NCI-H2171 (cell line): Measurements from ENCODE around the gene MRLN.
"Not testable (repeated sequence)": the region's sequence is repeated elsewhere in the genome, so short reads cannot be mapped to it uniquely, and the experiment has no call there.

Source experiments
- DNase-seq: peaks from one replicate; lab custom pipeline; 2025; lab: John Stamatoyannopoulos, UW

MRLN gene

GRCh38 chr10:59745163-59745650 is 8.0 kb downstream of the MRLN start:
- no peak for DNase-seq

- not testable (repeated sequence) for DNase-seq
These were observed 8.5 kb downstream of the MRLN start for GRCh38 chr10:59744762-59745161.

- not testable (repeated sequence) for DNase-seq
These were observed 9.1 kb downstream of the MRLN start for GRCh38 chr10:59744156-59744555.

GRCh38 chr10:59741583-59741982 is 11.7 kb downstream of the MRLN start:
- DNase-seq: no peak

- DNase-seq: no peak
These were observed 12.2 kb downstream of the MRLN start for GRCh38 chr10:59741048-59741447.

GRCh38 chr10:59736749-59737148 is 16.5 kb downstream of the MRLN start:
- no peak for DNase-seq

GRCh38 chr10:59735296-59735695 is 18.0 kb downstream of the MRLN start:
- no peak for DNase-seq

GRCh38 chr10:59734014-59734462 is 19.2 kb downstream of the MRLN start:
- DNase-seq: no peak

- DNase-seq: not testable (repeated sequence)
These were observed 19.8 kb downstream of the MRLN start for GRCh38 chr10:59733321-59734013.

GRCh38 chr10:59732849-59733248 is 20.4 kb downstream of the MRLN start:
- DNase-seq: not testable (repeated sequence)

- DNase-seq: not testable (repeated sequence)
These were observed 24.1 kb downstream of the MRLN start for GRCh38 chr10:59729167-59729566.

GRCh38 chr10:59724098-59724938 is 28.9 kb downstream of the MRLN start:
- DNase-seq: no peak

GRCh38 chr10:59720377-59720776 is 32.9 kb downstream of the MRLN start:
- DNase-seq: no peak

- DNase-seq: no peak
These were observed 33.9 kb downstream of the MRLN start for GRCh38 chr10:59719374-59719773.

GRCh38 chr10:59718257-59718656 is 35.0 kb downstream of the MRLN start:
- DNase-seq: no peak

GRCh38 chr10:59713196-59713821 is 39.9 kb downstream of the MRLN start:
- DNase-seq: no peak

GRCh38 chr10:59711871-59712494 is 41.3 kb downstream of the MRLN start:
- no peak for DNase-seq

- peak; percentile 37 for DNase-seq
These were observed 43.7 kb downstream of the MRLN start, which contains the start of gene SLC16A9 for GRCh38 chr10:59709395-59710125. Gene SLC16A9, minus strand, starts transcription at chr10:59709850. Its CDS starts 25,559 bp downstream, at chr10:59684291.

GRCh38 chr10:59708816-59709394 is 44.4 kb downstream of the MRLN start:
- peak; percentile 8 for DNase-seq

GRCh38 chr10:59706851-59707797 is 46.1 kb downstream of the MRLN start:
- DNase-seq: no peak
